Raji (cell line): ENCODE data around the gene MASP2.

Experiments
- POLR2A ChIP-seq: IDR thresholded peaks from 2 replicates; pipeline ENCODE4 v1.6.1; 2011; ENCODE audit warnings: low read depth, low read length, control low read depth; ENCODE audit not compliant: insufficient read depth

MASP2 gene

DNA sequence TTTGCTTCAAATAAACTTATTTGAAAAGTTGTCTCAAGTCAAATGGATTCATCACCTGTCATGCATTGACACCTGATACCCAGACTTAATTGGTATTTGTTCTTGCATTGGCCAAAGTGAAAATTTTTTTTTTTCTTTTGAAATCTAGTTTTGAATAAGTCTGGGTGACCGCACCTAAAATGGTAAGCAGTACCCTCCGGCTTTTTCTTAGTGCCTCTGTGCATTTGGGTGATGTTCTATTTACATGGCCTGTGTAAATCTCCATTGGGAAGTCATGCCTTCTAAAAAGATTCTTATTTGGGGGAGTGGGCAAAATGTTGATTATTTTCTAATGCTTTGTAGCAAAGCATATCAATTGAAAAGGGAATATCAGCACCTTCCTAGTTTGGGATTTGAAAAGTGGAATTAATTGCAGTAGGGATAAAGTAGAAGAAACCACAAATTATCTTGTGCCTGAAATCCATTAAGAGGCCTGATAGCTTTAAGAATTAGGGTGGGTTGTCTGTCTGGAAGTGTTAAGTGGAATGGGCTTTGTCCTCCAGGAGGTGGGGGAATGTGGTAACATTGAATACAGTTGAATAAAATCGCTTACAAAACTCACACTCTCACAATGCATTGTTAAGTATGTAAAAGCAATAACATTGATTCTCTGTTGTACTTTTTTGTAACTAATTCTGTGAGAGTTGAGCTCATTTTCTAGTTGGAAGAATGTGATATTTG lies 22.7 kb downstream of the MASP2 start:
- TF ChIP-seq POLR2A, result no peak

GRCh38 chr1:11023201-11023600 lies 23.8 kb downstream of the MASP2 start:
- no peak for TF ChIP-seq POLR2A

DNA sequence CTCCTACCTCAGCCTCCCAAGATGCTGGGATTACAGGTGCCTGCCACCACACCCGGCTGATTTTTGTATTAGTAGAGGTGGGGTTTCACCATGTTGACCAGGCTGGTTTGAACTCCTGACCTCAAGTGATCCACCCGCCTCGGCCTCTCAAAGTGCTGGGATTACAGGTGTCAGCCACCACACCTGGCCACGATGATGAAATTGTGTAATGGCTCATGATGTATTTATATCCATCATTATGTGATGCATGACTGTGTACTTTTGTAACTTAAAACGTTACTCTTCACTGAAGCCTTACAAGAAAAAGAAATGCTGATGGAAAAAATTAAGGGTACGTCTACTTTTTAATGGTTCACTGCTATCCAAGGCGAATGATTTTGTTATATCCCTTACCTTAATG lies 27.1 kb downstream of the MASP2 start:
- TF ChIP-seq POLR2A, result no peak

GRCh38 chr1:11013160-11013531 lies 33.9 kb downstream of the MASP2 start:
- no peak for TF ChIP-seq POLR2A

DNA sequence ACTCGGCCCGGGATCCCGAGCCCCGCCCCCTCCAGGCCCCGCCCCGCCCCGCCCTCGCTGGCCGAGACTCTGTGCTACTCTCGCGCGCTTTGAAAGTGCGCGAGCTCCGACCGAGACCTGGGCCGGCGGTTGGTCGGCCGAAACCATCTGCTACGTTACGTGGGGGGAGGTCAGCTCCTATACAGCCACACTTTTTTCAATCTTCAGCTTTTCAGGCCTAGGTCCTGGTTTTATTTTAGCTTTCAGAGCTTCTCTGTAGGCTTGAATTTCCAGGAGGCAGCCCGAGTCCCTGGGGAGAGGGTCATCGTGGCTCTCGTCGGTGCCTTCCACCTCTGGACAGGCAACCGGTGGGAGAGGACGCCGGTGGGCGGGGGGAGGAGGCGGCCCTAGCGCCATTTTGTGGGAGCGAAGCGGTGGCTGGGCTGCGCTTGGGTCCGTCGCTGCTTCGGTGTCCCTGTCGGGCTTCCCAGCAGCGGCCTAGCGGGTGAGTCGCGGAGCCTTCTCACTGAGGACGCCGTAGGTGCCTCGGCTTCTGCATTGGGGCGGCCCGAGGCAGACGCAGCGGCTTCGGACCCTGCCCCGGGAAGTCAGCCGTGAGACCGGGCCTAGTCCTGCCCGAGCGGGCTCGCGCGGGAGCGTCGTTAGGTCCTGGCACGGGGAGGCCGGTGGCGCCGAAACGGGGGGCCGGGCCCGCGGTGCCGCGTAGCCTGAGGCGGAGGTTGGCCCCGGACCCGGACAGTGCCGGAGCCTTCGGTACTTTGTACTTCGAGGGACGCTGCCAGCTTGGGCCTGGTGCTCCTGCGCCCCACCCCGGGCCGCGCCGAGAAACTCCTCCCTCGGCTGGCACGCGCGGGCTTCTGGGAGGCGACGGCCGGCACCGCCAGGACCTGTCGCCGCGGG lies 34.5 kb downstream of the MASP2 start, which contains the start of gene TARDBP:
Gene TARDBP (plus strand): TSS at position 395 of the 900 bp plus-strand sequence. CDS start 1,074 bp downstream, outside the sequence.
- TF ChIP-seq POLR2A, result peak; percentile 95

DNA sequence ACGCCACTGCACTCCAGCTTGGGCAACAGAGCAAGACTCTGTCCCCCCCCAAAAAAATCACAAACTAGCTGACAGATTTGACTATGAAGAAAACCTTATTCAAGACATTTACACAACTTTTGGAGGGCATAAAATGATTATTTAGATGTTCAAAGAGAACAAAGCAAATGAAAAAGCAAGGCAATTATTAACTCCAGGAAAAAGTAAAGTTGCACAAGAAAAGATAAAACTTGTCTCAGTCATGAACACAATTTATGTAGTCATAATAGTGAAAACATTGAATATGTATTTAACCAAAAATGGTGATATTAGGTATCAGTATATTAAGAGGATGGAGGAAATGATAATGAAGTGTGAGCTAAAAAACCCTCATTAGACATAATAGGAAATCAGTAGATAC lies 46.5 kb downstream of the MASP2 start:
- TF ChIP-seq POLR2A, result no peak

DNA sequence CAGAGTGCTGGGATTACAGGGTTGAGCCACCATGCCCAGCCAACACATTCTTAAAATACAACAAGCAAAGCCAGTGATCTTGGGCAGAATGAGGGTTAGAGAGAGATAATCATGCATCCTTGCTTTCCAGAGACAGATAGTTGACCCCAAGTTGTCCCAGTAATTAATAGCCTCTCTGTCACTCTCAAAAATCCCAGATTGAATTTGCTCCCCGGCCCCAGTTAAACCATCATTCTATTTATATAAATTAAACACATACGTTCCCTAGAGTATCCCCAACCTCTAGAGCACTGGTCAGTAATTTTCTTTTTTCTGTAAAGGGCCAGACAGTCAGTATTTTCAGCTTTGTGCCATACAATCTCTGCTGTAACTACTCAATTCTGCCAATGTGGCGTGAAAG lies 50.9 kb downstream of the MASP2 start:
- TF ChIP-seq POLR2A, result no peak

GRCh38 chr1:10992864-10993263 lies 54.2 kb downstream of the MASP2 start:
- TF ChIP-seq POLR2A, result no peak

GRCh38 chr1:10990828-10991227 lies 56.2 kb downstream of the MASP2 start:
- no peak for TF ChIP-seq POLR2A

GRCh38 chr1:10989095-10989494 lies 57.9 kb downstream of the MASP2 start:
- no peak for TF ChIP-seq POLR2A

- TF ChIP-seq POLR2A, result no peak
Observed at GRCh38 chr1:10987840-10988417, 59.1 kb downstream of the MASP2 start.

GRCh38 chr1:10986525-10986890 lies 60.5 kb downstream of the MASP2 start:
- TF ChIP-seq POLR2A, result no peak

GRCh38 chr1:10980841-10981727 lies 66.0 kb downstream of the MASP2 start:
- no peak for TF ChIP-seq POLR2A

- TF ChIP-seq POLR2A, result no peak
Observed at GRCh38 chr1:10980094-10980577, 66.9 kb downstream of the MASP2 start.

GRCh38 chr1:10979483-10979920 lies 67.5 kb downstream of the MASP2 start:
- no peak for TF ChIP-seq POLR2A

- no peak for TF ChIP-seq POLR2A
Observed at GRCh38 chr1:10978719-10979118, 68.3 kb downstream of the MASP2 start.
